ENCODE results near the gene SLCO3A1.

The SLCO3A1 gene

DNA sequence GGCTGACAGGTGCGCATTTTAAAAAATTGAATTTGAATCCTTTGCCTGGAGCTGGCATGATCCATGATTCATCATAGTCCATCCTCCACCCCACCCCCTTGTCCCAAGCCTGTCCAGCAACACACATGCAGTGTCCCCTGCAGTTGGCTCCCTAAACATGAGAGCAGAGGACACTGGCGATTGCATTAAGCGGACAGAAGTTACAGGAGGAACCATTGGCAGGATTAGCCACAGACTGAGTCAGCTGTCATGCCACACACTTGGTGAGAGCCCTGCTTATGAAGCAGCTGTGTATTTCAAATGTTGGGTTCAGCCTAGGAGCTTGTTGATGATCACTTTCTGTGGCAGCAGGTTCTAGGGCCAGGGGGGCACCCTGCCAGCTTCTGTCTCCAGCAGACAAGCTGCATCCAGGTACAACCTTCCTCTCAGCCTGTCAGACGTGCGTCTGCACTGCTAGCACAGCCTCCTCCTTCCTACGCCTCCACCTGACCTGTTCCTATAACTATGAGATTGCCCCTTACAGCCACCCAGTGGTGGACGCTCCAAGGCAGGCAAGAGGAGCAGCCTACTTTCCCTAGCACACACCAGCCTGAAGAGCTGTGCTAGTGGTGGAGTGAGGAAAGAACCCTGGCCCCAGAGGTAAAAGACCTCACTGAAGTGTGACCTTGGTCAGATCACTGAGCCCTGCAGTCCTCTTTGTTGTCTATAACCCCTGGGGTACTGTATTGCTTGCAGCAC is 121.9 kb downstream of the SLCO3A1 start:
- H3K4me3 ChIP-seq (ENCODE audit: low read length) = no peak overlapping the region
- no peak for TF ChIP-seq ZNF274 (IDR thresholded peaks at IDR 0.05; ENCODE audit: low read depth, low read length)

DNA sequence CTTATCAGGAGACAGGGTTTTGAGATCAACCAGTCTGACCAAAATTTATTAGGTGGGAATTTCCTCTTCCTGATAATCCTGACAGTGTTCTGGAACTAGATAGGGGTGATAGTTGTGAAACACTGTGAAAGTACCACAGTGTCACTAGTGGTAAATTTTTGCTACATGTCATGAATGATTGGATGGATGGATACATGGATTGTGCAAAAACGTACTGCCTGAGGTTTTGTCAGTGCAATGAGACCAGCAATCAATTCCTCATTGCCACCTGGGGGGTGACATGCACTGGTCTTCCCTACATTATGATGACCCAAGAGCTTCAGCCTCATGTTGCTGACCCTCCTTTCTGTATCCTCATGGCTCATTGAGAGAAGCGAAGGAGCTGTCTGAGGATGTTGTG is 123.5 kb downstream of the SLCO3A1 start:
- H3K4me3 ChIP-seq (ENCODE audit: low read length) = no peak overlapping the region
- TF ChIP-seq ZNF274 (IDR thresholded peaks at IDR 0.05; ENCODE audit: low read depth, low read length) = no peak

DNA sequence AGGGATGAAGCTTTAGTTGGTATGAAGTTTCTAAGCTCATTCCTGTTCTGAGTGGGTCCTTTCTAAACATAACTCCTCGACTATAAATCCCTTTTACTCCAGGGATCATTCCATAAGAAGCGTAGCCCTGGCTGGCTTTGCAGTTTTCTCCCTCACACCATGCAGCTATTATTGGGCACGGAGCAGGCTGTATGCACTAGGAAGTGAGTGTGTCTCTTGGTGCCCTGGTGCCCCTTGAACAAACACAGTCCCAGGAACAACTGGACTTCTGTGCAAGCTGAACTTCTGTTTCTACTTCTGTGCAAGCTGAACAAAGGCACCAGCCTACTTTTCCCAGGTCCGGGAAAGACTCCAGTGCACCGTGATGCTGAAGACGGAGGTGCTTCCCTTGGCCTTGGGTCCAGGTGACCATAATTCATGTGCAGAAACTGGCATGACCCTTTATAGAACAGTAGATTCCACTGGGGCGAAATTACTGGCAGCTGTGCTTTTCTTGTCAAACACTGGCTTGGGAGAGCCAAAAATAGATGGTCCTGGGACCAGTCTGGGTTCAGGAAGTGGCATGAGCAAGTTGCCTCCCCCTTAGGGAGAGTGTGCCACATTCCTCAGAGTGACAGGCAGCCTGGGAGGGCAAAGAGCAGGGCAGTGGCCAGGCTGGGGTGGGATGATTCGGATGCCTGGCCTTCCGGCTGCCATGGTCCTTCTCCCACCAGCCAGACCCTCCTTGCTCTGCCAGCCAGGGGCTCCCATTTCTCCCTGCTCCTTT is 127.2 kb downstream of the SLCO3A1 start:
- no peak overlapping the region for H3K4me3 ChIP-seq (ENCODE audit: low read length)
- no peak for TF ChIP-seq ZNF274 (IDR thresholded peaks at IDR 0.05; ENCODE audit: low read depth, low read length)

DNA sequence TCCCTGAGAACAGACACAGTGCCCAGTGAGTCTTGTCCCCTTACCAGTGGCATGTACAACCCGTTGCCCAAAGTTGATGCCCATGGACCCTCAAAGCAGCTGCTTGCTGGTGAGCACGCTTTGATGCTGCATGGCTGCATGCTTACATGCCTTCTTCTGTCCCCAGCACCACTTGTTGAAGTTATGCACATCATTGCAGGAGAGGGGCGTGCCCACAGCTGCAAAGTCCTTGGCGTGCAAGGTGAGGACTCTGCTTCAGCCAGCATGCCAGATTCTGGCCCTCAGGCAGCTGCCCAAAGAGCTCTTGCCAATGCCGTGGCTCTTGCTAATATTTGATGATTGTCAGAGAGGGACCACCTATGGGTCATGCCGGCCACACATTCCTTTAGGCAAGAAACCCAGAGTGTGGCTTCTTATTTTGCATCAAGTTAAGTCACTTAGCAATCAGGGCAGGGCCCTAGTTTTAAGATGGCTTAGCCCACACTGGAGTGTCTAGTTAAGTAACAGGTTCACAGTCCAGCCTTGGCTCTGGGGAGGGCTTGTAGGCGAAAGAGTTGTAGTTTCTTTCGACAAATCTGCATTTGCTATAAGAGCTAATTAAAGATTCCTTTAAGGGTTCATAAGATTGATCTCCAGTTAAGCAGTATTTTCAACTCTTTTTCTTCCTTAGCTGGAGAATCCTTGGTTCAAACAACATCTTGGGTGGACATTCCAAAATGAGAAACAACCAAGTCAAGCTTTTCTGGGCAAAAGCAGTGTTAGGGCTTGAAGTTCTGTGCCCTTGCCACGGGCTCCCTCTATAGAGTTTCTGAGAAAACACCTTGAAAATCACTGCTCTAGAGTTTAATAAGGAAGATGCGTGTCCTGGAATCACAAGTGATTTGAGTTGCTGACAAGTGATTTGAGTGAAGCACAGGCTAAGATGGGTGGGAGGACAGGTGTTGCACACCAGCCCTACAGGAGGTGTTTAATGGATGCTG is 128.6 kb downstream of the SLCO3A1 start:
- H3K4me3 ChIP-seq (ENCODE audit: low read length) = no peak overlapping the region
- TF ChIP-seq ZNF274 (IDR thresholded peaks at IDR 0.05; ENCODE audit: low read depth, low read length) = no peak

DNA sequence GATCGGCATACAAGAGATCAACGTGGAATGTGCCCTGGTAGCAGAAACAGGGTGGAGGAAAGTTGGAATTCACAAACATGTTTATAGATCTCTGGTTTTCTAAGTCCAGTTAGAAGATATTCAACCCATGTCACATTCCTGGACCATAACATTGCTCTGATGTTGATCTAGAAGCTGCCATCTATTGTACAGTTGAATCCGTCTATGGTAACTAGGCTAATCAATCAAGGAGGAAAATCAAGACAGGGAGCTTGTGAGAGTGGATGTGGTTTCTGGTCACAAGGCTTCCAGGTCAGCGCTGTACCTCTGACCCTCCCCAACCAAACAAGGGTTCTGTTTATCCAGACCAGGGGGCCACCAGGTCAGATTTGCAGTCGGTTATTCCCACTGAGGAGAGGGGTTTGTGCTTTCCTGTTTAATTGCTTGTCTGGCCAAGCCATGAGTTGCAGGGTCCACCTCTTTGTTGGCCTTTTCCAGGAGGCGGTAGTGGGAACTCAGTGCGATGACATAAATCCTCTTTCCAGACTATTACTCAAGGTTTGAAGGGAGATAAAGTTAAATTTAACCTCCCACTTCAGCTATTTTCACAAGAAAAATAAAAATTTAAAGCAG is 130.3 kb downstream of the SLCO3A1 start:
- no peak for TF ChIP-seq ZNF274 (IDR thresholded peaks at IDR 0.05; ENCODE audit: low read depth, low read length)
- no peak overlapping the region for H3K4me3 ChIP-seq (ENCODE audit: low read length)

DNA sequence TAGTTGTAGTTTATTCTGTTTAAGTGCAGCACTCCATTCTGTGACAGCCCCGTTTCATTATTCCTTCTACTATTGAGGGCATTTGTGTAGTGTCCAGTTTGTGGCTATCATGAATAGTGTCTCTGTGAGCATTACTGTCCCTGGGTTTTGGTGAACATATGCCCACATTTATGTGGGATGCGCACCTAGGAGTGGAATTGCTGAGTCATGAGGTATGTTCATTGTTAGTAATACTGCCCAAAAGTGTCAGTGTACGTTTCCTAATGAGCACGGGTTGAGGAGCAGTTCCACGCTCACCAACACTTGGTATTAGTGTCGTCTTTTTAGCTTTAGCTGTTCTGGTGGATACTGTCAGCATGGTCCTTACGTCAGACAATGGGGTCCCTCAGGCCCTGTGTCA is 131.8 kb downstream of the SLCO3A1 start:
- no peak overlapping the region for H3K4me3 ChIP-seq (ENCODE audit: low read length)
- TF ChIP-seq ZNF274 (IDR thresholded peaks at IDR 0.05; ENCODE audit: low read depth, low read length) = no peak

DNA sequence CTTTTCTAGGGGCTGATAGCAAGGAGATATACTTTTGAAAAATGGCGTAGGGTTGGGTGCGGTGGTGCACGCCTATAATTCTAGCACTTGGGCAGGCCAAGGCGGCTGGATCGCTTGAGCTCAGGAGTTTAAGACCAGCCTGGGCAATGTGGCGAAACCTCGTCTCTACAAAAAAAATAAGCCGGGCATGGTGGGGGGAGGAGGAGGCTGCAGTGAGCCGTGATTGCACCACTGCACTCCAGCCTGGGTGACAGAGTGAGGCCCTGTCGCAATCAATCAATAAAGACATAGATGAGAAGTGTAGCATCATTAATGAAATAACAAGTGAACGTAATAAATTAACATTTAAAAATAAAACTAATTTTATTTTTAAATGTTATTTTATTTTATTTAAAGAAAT is 134.6 kb downstream of the SLCO3A1 start:
- TF ChIP-seq ZNF274 (IDR thresholded peaks at IDR 0.05; ENCODE audit: low read depth, low read length) = no peak

DNA sequence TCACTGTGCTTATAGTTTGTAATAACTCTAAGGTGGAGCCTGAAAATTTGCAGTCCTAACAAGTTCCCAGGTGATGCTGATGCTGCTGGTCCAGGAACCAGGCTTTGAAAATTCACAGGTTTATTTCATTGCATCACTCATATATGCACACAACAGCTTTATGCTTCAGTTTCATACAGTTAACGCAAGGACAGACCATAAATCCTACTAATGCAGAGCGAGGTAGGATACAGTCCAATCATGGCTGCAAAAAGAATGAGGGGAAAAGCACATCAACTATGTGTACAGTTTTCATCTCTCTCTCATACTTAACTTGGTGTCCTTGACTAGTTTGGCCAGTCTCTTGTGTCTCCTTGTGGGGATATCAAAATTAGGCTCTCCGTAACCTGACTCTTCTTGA is 135.1 kb downstream of the SLCO3A1 start:
- H3K4me3 ChIP-seq (ENCODE audit: low read length) = no peak overlapping the region
- TF ChIP-seq ZNF274 (IDR thresholded peaks at IDR 0.05; ENCODE audit: low read depth, low read length) = no peak

More for the DNA sequence above, 134.6 kb downstream of the SLCO3A1 start:
- H3K4me3 ChIP-seq (ENCODE audit: low read length) = no peak overlapping the region

DNA sequence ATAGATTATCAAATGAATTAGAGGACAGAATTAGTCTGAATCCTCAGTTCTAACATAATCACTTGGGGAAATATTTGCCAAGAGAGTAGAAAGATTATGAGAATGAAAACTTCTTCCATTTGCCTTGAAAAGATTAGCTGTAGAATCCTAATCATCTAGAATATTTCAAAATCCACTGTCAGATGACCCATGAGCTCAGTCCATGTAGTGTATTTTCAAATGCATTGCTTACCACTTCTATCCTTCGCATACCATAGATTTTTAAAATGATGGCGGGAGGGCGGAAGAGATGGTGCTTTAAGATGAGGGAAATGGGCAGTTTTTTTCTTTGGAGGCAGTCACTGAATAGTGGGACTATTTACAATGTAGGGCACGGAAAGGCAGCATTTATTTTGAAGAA is 136.3 kb downstream of the SLCO3A1 start:
- H3K4me3 ChIP-seq (ENCODE audit: low read length) = no peak overlapping the region
- no peak for TF ChIP-seq ZNF274 (IDR thresholded peaks at IDR 0.05; ENCODE audit: low read depth, low read length)

DNA sequence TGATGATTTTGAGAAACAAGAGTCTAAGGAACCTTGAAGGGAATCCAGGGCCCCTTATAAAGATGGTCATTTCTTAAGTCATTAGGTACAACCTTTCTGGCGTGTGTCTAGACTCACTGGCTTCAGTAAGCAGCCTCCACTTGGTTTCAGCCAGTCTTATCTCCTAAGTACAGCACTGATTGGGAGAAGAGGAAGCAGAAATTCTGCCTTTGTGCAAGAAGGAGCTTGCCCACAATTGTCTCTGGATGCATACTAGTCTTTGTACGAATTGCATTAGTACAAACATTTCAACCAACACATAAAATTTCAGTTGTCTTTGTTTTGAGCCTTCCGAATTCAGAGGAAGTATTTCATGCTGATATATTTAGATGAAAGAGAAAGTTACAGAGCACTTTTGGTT is 139.4 kb downstream of the SLCO3A1 start:
- H3K4me3 ChIP-seq (ENCODE audit: low read length) = no peak overlapping the region
- TF ChIP-seq ZNF274 (IDR thresholded peaks at IDR 0.05; ENCODE audit: low read depth, low read length) = no peak

DNA sequence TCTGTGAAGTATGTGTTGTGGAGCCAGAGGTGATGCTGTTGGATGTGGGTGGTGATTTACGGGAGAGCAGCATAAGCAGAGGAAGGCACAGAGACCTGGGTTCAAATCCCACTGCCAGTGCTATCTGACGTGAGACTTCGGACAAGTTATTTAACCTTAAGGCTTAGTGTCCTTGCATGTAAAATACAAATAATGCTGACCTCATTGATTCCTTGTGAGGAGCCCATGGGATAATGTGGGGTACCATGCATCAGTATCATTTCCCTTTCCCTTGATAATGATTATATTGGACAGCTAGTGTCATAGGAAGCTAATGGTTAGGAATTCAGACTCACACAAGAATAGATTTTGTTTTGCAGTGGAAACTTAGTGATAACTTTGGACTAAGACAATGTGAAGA is 141.6 kb downstream of the SLCO3A1 start:
- no peak for TF ChIP-seq ZNF274 (IDR thresholded peaks at IDR 0.05; ENCODE audit: low read depth, low read length)

DNA sequence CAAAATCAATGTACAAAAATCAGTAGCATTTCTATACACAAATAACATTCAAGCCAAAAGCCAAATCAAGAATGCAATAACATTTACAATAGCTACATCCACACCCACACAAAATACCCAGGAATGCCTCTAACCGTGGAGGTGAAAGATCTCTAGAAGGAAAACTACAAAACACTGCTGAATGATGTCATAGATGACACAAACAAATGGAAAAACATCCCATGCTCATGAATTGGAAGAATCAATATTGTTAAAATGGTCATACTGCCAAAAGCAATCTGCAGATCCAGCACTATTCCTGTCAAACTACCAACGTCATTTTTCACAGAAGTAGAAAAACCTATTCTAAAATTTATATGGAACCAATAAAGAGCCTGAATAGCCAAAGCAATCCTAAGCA is 143.7 kb downstream of the SLCO3A1 start:
- H3K4me3 ChIP-seq (ENCODE audit: low read length) = no peak overlapping the region
- TF ChIP-seq ZNF274 (IDR thresholded peaks at IDR 0.05; ENCODE audit: low read depth, low read length) = no peak

More for the DNA sequence above, 141.6 kb downstream of the SLCO3A1 start:
- H3K4me3 ChIP-seq (ENCODE audit: low read length) = no peak overlapping the region

DNA sequence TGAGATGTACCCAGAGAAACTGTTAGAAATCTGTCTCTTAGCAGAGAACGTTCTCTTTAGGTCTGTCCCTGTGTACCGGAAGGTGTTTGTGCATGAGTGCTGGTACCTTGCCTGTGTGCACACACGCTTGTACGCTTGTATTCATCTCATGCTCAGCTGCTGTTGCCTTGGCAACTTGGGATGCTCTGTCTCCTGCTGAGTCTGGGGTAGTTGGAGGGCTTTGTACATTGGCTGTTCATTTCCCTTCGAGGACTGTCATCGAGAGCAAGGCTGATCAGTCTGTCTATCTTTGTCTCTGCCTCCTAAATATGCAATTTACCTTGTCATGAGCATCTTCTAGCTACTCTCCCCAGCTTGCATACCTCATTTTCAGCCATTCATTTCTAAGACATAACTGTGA is 147.2 kb downstream of the SLCO3A1 start:
- H3K4me3 ChIP-seq (ENCODE audit: low read length) = no peak overlapping the region
- TF ChIP-seq ZNF274 (IDR thresholded peaks at IDR 0.05; ENCODE audit: low read depth, low read length) = no peak

DNA sequence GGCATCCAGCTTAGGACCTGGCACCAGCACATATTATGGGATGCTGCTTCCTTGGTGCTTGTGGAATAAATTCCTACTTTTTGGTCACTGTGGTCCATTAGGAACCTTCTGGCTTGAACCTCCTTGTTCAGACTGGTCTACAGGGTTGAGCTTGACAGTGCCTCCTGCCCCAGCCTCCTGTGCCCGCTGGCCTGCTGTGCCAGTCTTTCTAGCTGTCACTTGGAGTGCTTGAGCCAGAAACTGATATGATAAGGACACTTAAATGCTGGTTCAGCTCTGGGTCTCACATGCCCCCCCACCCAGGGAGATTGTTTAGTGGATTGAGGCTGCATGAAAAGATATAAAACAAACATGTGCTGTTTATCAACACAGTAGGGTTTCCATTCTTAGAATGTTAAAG is 147.8 kb downstream of the SLCO3A1 start:
- no peak for TF ChIP-seq ZNF274 (IDR thresholded peaks at IDR 0.05; ENCODE audit: low read depth, low read length)
- no peak overlapping the region for H3K4me3 ChIP-seq (ENCODE audit: low read length)

Data from GM08714 (cell line).